PC-9 (cell line): ENCODE results near the gene PDIA5.

Experiments
- CTCF ChIP-seq: fragments of 200-600 bp; sonication (generic); conservative IDR thresholded peaks from 2 replicates; pipeline ENCODE4 v1.6.1; 2017; ENCODE audit warnings: mixed run types, antibody characterized with exemption, mild to moderate bottlenecking, moderate library complexity
- EZH2 ChIP-seq: fragments of 200-600 bp; sonication (generic); IDR thresholded peaks from 2 replicates; pipeline ENCODE4 v1.8.0; 2017; ENCODE audit warnings: antibody characterized with exemption, low read depth

GRCh38 chr3:123201557-123202427 is 135.0 kb downstream of the PDIA5 start, which contains the start of gene SEC22A:
- TF ChIP-seq CTCF (no peak), EZH2 (no peak)
